Stimulated activated naive CD8-positive, alpha-beta T cell treated with anti-CD3 and anti-CD28 coated beads, Interleukin-15, amount 100 ng/mL, for 72 hours (primary cell): ENCODE data around the gene POMGNT2.

Source experiments
- ATAC-seq: fragments of 150-1000 bp; cut with Tn5 transposase; 2 replicates; pipeline ENCODE4 v1.10.0; 2021; ENCODE audit warnings: mild to moderate bottlenecking, moderate library complexity
- DNase-seq, 2 donors: peaks; one replicate each; pipeline ENCODE4 v3.0.0; 2021 to 2022
- H3K27ac Mint-ChIP-seq, 2 donors: one replicate each; pipeline ENCODE4 v1.8.0; 2022; ENCODE audit warnings: mild to moderate bottlenecking in 2 of 2, mixed read lengths in 2 of 2, moderate library complexity in 2 of 2
- H3K27me3 Mint-ChIP-seq: one replicate; pipeline ENCODE4 v1.8.0; 2022; ENCODE audit warnings: mixed read lengths
- H3K4me1 Mint-ChIP-seq: one replicate; pipeline ENCODE4 v1.8.0; 2022; ENCODE audit warnings: mild to moderate bottlenecking, mixed read lengths
- H3K4me3 Mint-ChIP-seq, 2 donors: one replicate each; pipeline ENCODE4 v1.8.0; 2022; ENCODE audit warnings: mild to moderate bottlenecking in 2 of 2, mixed read lengths in 2 of 2, moderate library complexity in 1 of 2
- H3K9me3 Mint-ChIP-seq, 2 donors: one replicate each; pipeline ENCODE4 v1.8.0; 2022; ENCODE audit warnings: mixed read lengths in 2 of 2

Gene POMGNT2

DNA sequence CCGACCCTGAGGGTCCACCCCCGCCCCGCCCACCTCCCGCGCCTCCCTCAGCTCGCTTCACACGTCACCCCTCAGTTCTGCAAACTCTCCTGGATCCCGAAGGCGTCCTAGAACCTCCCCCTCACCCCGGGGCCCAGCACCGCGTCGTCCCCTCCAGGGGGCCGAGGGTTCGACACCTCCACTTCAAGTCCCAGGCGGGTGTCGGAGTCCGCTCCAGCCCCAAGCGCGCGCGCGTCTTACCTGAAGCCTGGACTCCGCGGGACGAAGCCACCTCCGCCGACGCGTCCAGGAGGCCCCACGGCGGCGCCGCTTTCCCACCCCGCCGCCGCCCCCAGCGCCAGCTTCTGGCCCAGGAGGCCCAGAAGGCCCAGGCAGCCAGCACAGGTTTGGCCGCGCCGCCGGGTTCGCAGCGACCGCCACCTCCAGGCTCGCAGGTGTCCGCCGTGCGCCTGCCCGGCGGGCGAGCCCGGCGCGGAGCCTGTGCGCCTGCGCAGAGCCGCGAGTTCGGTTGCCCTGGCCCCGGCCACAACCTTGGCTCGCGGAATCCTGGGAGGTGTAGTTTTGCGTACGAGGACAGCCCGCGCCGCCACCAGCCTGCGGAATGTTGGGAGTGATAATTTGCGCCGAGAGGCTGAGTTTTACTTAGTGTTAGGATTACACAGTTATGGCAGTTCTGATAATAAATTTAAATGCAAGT is at the start of gene POMGNT2:
POMGNT2 (minus strand) TSS at position 484 of the 697 bp plus-strand sequence. CDS start 24,648 bp downstream, outside the sequence.
- H3K27me3 Mint-ChIP-seq = no peaks in the 10 kb centered on the region
- DNase-seq (peak; percentile 88 to 89), ATAC-seq (peak; percentile 95)
- H3K4me1 Mint-ChIP-seq = peaks cover 45% of the 10 kb centered on the region
- H3K27ac Mint-ChIP-seq = peak within 1 kb of the TSS; percentile 82 to 92
- H3K4me3 Mint-ChIP-seq = peak within 1 kb of the TSS; percentile 84 to 93
- H3K9me3 Mint-ChIP-seq = peaks cover 6 to 9% of the 10 kb centered on the region in 2 donors

DNA sequence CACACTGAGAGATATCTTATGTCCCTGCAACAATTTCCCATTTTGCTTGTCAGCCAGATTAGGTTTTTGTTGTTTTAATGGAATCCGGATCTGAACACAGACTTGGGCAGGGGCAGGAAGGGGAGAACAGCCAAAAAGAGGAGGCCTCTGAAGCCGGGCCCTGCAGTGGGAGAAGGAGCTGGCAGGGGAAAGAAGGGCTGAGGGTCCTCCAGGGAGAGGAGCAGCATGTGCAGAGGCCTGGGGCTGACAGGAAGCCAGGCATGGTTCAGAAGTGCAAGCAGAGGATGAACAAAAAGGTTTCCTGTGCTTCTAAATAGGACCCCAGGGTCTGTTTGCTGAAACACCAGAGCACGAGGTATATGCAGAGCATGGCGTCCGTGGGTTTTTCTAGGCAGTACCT is 49.1 kb upstream of the POMGNT2 start:
- ATAC-seq = no peak
- Mint-ChIP-seq H3K27ac (peak overlapping the region; percentile 50 to 53), H3K9me3 (peaks cover 0 to 3% of the 10 kb centered on the region in 2 donors), H3K4me3 (no peak overlapping the region), H3K4me1 (peaks cover 17% of the 10 kb centered on the region), H3K27me3 (no peaks in the 10 kb centered on the region)
- DNase-seq = no peak

DNA sequence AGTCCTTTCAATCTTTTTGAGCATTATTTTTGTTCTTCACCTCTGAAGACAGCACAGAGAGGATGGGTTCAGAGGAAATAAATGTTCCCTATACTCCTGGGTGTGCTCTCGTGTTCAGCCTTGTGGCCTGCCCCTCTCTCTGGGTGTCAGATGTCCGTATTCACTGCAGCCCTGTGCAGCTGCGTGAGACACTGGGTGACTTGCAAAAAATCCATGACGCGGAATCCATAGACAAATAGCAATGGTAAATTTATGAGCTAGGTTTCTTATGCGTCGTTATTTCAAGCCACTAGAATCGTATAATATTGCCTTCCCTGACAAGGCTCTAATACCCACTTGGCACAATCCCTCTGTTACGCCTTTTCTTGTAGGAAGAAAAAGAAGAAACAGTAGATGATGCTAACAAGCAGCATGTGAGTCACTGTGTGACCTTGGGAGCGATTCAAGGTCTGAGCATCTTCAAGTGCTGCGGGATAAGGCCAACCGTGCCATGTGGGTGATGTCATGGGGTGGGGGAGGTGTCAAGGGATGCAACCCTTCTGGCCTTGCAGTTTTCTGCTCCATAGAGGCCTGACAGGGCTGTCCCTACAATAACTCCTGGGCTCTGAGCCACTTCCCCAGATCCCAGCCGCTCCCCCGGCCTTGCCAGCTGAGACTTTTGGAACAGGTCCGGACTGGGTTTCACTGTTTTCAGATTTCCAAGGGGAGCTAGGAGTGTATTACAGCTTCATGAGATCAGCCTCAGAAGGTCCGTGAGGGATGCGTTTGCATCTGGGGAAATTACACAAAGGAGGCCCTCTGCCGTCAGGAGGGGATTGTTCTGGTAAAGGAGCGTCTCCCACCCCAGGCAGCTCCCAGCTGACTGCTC is 47.6 kb upstream of the POMGNT2 start:
- Mint-ChIP-seq H3K27ac (no peak overlapping the region), H3K4me3 (no peak overlapping the region), H3K9me3 (peaks cover 0 to 14% of the 10 kb centered on the region in 2 donors), H3K27me3 (no peaks in the 10 kb centered on the region), H3K4me1 (peaks cover 17% of the 10 kb centered on the region)
- no peak for DNase-seq
- ATAC-seq = no peak

DNA sequence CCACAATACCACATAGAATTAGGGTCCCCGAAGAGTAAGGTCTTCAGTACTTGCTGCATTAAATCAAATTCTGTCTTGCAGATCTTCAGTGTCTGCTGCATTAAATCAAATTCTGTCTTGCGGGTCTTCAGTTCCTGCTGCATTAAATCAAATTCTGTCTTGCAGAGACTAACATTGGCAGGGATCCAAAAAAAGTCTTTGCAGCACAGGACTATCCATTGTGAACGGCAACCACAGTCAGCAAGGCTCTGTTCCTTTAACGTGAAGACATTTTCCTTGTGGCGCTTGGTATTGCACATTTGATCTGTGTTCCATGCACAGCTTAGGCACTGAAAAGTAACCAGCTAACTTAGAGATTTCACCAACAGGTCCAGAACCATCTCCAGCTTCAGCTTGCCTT is 46.8 kb upstream of the POMGNT2 start:
- no peak for DNase-seq
- no peaks in the 10 kb centered on the region for H3K27me3 Mint-ChIP-seq
- peaks cover 17% of the 10 kb centered on the region for H3K4me1 Mint-ChIP-seq
- no peak for ATAC-seq
- no peak overlapping the region for H3K27ac Mint-ChIP-seq
- H3K4me3 Mint-ChIP-seq = no peak overlapping the region
- H3K9me3 Mint-ChIP-seq = peaks cover 0 to 14% of the 10 kb centered on the region in 2 donors

DNA sequence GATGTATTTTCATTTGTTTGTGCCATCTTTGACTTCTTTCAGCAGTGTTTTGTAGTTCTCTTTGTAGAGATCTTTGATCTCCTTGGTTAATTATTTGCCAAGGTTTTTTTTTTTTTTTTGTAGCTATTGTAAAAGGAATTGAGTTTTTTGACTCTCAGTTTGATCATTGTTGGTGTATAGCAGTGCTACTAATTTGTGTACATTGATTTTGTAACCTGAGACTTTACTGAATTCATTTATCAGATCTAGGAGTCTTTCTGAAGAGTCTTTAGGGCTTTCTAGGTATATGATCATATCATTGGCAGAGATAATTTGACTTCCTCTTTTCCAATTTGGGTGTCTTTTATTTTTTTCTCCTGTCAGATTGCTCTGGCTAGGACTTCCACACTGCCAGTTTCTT is 42.2 kb upstream of the POMGNT2 start:
- no peak for DNase-seq
- H3K4me3 Mint-ChIP-seq = no peak overlapping the region
- H3K27me3 Mint-ChIP-seq = no peaks in the 10 kb centered on the region
- no peaks in the 10 kb centered on the region for H3K4me1 Mint-ChIP-seq
- ATAC-seq = no peak
- no peak overlapping the region for H3K27ac Mint-ChIP-seq
- peaks cover 5 to 14% of the 10 kb centered on the region in 2 donors for H3K9me3 Mint-ChIP-seq

DNA sequence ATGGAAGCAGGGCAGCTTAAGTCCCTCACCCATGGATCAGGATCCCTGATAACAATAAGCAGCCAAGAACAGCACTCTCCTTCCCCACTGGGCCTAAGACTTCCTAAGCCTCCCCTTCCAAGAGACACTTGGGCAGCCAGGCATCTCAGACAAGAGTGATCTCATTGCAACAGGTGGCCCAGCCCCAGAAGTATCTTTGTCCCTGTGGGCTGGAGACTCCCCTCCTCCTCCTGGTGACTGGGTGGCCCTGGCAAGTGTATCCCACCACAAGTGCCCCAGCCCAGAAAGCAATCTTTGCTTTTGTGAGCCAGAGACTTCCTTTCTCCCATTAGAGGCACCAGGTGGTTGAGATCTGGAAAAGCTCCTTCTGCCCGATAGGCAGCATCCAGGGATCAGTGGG is 40.7 kb upstream of the POMGNT2 start:
- Mint-ChIP-seq H3K27ac (no peak overlapping the region), H3K9me3 (peaks cover 10 to 14% of the 10 kb centered on the region in 2 donors), H3K4me1 (no peaks in the 10 kb centered on the region), H3K4me3 (no peak overlapping the region), H3K27me3 (no peaks in the 10 kb centered on the region)
- DNase-seq (no peak), ATAC-seq (no peak)

DNA sequence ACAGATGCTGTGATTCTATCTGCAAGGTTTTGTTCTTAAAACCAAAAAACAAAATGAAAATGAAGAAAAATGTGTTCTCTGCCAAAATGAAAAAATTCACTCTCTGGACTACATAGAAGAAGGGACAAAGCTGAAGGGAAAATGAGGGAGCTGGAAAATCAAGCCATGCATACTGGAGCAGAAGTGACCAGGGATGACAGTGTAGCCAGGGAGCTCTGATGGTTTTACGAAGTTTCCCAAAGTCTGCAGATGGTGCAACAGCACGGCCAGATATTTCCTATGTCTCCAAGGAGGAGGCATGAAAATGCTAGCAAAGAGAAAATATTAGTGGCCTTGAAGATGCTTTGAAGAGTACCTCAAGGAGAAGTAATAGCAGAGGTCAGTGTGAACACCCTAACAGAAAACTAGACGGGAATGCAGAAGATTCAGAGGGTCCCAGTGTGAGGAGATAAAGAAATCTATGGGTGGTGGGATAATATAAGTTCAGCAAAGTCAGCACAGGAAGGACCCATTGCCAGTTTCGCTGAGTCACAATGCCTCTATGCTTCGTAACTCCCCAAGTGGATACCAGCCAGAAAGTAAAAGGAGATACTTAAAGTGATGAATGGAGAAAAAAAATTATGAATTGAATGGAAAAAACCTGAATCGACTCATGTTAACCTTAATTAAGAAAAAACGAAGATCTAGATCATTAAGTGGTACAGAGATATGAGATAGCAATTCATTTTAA is 39.0 kb upstream of the POMGNT2 start:
- Mint-ChIP-seq H3K27me3 (no peaks in the 10 kb centered on the region), H3K27ac (no peak overlapping the region), H3K4me3 (no peak overlapping the region), H3K9me3 (peaks cover 10% of the 10 kb centered on the region in 2 donors), H3K4me1 (no peaks in the 10 kb centered on the region)
- ATAC-seq (no peak), DNase-seq (no peak)

DNA sequence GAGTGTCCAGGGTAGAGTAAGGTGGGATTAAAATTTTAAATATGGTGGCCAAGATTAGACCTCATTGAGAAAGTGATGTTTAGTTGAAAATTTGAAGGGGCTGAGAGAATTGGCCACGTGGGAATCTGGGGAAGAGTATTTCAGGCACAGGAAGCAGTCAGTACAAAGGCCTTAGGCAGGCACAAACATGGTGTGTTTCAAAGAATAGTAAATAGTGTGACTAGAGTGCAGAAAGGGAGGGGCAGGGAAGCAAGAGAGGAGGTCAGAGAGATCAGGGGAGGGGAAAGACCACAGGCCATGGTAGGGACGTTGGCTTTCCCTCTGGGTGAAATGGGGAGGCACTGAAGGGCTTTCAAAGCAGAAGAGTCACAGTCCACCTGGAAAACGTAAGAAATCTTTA is 36.6 kb upstream of the POMGNT2 start:
- Mint-ChIP-seq H3K9me3 (peaks cover 0 to 10% of the 10 kb centered on the region in 2 donors), H3K27ac (no peak overlapping the region), H3K27me3 (no peaks in the 10 kb centered on the region), H3K4me3 (no peak overlapping the region), H3K4me1 (no peaks in the 10 kb centered on the region)
- no peak for ATAC-seq
- DNase-seq = no peak

DNA sequence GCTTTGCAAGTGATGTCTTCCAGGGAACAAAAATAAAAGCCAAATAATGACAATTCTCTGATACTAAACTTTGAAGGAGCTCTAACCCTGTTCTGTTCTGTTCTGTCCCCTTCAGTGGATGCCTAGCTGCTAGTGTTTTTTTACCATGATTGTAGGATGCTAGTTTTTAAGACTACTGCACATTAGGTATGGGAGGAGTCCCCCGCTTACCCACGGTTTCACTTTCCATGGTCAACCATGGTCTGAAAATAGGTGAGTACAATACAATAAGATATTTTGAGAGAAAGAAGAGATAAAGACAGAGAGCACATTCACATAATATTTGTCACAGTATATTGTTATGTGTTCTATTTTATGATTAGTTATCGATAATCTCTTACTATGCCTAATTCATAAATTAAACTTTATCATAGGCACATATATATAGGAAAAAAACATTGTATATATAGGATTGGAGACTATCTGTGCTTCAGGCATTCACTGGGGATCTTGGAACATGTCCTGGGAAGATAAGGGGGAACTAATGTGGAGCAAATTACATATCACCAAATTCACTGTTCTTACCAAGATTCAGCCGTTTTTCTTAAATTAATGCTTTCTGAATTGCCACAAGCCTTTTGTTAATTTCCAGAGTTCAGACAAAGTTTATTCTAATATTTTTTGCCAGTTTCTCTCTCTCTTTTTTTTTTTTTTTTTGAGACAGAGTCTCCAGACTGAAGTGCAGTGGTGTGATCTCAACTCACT is 32.8 kb upstream of the POMGNT2 start:
- ATAC-seq = no peak
- no peak overlapping the region for H3K27ac Mint-ChIP-seq
- H3K4me1 Mint-ChIP-seq = no peaks in the 10 kb centered on the region
- no peak for DNase-seq
- no peak overlapping the region for H3K4me3 Mint-ChIP-seq
- H3K9me3 Mint-ChIP-seq = peaks cover 5 to 11% of the 10 kb centered on the region in 2 donors
- H3K27me3 Mint-ChIP-seq = no peaks in the 10 kb centered on the region

DNA sequence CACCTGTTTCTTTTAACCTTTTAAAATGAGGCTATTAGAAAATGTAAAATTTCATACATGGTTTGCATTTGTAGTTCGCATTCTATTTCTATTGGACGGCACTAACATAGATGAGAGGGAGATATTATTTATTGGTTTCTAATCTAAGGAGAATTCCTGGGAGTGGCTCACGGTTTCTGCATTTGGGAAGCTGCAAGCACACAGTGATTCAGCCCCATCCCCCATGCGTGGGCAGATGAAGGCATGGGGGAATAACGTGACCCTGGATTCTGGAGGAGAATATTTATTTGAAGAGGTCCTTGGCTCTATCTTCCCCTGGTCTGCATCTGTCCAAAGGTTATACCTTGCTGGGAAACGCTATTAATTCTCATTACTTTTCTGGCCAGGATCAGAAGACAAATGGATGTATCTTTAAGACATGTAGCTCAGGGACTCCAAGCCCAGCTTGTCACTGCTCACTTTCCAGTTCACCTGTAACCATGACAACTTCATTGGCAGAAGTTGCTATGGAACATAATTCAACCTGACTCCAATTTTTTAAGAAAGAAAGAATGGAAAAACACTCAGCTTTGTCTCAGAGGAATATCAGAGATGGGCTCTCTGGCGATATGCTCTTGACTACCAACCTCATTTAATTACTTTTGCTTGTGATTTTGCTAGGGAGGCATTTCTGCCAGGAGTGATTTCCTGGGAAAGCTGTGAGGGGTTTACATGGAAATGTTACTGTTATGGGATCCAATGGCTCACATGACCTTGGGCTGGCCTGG is 27.2 kb upstream of the POMGNT2 start:
- ATAC-seq (no peak), DNase-seq (no peak)
- H3K4me1 Mint-ChIP-seq = no peaks in the 10 kb centered on the region
- H3K4me3 Mint-ChIP-seq = no peak overlapping the region
- no peaks in the 10 kb centered on the region for H3K27me3 Mint-ChIP-seq
- peaks cover 0 to 11% of the 10 kb centered on the region in 2 donors for H3K9me3 Mint-ChIP-seq
- no peak overlapping the region for H3K27ac Mint-ChIP-seq

DNA sequence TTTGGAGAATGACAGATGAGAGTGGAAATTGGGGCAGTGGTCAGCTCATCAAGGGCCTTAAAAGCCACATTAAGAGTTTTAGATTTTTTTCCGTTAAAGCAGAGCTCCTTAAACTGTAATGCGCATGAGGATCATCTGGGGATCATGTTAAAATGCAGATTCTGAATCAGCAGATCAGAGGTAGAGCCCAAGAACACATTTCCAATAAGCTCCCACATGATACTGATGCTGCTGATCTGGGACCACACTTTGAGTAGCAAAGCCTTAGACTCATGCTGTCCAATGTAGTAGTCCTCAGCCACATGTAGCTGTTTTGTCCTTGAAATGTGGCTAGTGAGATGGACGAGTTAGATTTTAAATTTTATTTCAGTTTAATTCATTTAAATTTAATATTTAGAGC is 26.3 kb upstream of the POMGNT2 start:
- no peak overlapping the region for H3K4me3 Mint-ChIP-seq
- H3K27me3 Mint-ChIP-seq = no peaks in the 10 kb centered on the region
- H3K9me3 Mint-ChIP-seq = peaks cover 0 to 10% of the 10 kb centered on the region in 2 donors
- no peak overlapping the region for H3K27ac Mint-ChIP-seq
- no peaks in the 10 kb centered on the region for H3K4me1 Mint-ChIP-seq
- DNase-seq (no peak), ATAC-seq (no peak)

DNA sequence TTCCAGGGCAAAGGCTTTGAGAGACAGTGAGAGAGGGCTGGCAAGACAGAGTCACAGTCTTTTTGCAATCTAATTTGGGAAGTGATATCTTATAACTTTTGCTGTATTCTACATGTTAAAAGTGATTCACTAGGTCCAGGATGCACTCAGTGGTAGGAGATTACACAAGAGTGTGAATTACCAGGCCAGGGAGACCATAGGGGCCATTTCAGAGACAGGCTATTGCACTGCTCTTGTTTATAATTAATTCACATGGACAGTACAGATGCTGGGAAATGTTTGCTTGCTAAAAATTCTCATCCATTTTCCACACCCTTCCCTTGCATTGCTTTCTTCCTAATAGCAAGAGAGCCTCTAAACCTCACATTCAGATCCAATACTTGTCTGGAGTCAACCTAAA is 22.6 kb upstream of the POMGNT2 start:
- H3K27ac Mint-ChIP-seq = no peak overlapping the region
- ATAC-seq = no peak
- DNase-seq = no peak
- no peaks in the 10 kb centered on the region for H3K27me3 Mint-ChIP-seq
- no peak overlapping the region for H3K4me3 Mint-ChIP-seq
- peaks cover 7 to 8% of the 10 kb centered on the region in 2 donors for H3K9me3 Mint-ChIP-seq
- no peaks in the 10 kb centered on the region for H3K4me1 Mint-ChIP-seq

DNA sequence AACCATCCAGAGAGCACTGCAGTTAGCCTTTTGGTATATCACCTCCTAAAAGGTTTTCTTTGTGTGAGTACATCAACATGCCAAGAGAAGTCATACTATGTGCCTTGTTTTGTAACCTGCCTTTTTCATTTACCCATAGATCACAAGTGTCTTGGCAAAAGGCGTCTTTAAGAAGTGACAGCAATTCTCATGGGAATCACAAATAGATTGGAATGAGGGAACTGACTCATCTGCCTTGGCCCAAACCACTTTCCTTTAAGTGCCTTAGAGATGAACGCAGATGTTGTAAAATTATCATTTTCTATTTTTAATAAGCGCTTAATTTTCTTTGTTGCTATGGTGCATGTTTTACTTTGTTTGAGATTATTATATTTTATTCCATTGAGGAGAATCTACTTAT is 20.7 kb upstream of the POMGNT2 start:
- Mint-ChIP-seq H3K4me3 (no peak overlapping the region), H3K9me3 (peaks cover 10% of the 10 kb centered on the region in 2 donors), H3K27ac (no peak overlapping the region), H3K4me1 (no peaks in the 10 kb centered on the region), H3K27me3 (no peaks in the 10 kb centered on the region)
- DNase-seq (no peak), ATAC-seq (no peak)

DNA sequence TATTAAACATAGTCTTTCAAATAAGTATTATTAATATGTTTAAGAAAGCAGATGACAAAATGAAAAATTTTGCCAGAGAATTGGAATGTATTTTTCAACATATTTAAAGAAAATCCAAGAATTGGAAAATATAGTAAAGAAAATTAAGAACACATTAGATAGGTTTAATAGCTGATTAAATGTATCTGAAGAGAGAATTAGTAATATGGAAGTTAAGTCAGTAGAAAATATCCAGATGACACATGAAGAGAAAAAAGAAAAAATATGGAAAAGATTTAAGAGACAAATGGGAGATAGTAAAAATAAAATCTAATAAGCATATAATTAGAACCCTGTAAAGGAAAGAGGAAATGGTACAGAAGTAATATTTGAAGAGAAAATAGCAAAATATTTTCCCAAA is 18.0 kb upstream of the POMGNT2 start:
- no peak for ATAC-seq
- Mint-ChIP-seq H3K27me3 (no peaks in the 10 kb centered on the region), H3K4me1 (peaks cover 6% of the 10 kb centered on the region), H3K9me3 (peaks cover 10% of the 10 kb centered on the region in 2 donors), H3K27ac (no peak overlapping the region), H3K4me3 (no peak overlapping the region)
- no peak for DNase-seq
